Upper lobe of left lung (tissue), 4 donors: ENCODE results near the gene TNXB.
"Not testable (repeated sequence)": the region's sequence is repeated elsewhere in the genome, so short reads cannot be mapped to it uniquely, and the experiment has no call there.

Experiments used
- EP300 ChIP-seq, 4 donors: sonication (generic); formaldehyde crosslinking; IDR thresholded peaks; one replicate each; pipeline ENCODE4 v1.5.1; 2017; ENCODE audit warnings: antibody characterized with exemption in 4 of 4, control low read depth in 2 of 4
- POLR2A ChIP-seq, 4 donors: fragments of 450-650 bp; IDR thresholded peaks; one replicate each; pipeline ENCODE4 v1.5.1; 2016 to 2017; ENCODE audit warnings: antibody characterized with exemption in 4 of 4, mild to moderate bottlenecking in 2 of 4
- POLR2AphosphoS5 ChIP-seq, 2 donors: sonication (generic); formaldehyde crosslinking; IDR thresholded peaks; one replicate each; pipeline ENCODE4 v1.5.1; 2017; ENCODE audit warnings: antibody characterized with exemption in 2 of 2
- TF ChIP-seq, protein P1 (sequence below), 6 experiments: fragments of 450-650 bp in 4 of 6; fragments of 200-600 bp in 2 of 6; sonication (generic) in 2 of 6; IDR thresholded peaks; one replicate each; pipeline ENCODE4 v1.5.1; 2016 to 2019; ENCODE audit warnings: antibody characterized with exemption in 6 of 6

DNA sequence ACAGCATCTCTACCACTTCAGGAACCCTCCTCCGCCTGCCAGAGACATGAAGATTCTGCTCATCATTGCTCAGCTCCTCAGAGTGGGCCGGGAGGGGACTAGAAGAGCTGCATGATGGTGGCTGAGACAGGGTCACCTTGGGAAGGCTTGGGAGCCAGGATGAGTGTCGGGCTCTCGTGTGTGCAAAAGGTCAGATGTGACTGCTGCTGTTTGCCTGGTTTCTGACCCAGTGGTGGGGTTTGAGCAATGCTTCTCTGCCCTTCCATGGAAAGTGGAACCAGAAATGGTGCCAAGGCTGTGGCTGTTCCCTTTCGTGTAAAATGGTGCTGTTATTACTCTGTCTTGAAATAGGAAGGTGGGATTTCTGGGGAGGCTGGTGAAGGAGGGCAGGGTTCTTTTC, 95.4 kb downstream of the TNXB start:
- TF ChIP-seq, protein P1, sequence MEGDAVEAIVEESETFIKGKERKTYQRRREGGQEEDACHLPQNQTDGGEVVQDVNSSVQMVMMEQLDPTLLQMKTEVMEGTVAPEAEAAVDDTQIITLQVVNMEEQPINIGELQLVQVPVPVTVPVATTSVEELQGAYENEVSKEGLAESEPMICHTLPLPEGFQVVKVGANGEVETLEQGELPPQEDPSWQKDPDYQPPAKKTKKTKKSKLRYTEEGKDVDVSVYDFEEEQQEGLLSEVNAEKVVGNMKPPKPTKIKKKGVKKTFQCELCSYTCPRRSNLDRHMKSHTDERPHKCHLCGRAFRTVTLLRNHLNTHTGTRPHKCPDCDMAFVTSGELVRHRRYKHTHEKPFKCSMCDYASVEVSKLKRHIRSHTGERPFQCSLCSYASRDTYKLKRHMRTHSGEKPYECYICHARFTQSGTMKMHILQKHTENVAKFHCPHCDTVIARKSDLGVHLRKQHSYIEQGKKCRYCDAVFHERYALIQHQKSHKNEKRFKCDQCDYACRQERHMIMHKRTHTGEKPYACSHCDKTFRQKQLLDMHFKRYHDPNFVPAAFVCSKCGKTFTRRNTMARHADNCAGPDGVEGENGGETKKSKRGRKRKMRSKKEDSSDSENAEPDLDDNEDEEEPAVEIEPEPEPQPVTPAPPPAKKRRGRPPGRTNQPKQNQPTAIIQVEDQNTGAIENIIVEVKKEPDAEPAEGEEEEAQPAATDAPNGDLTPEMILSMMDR (IDR thresholded peaks at IDR 0.05): not testable (repeated sequence)
- TF ChIP-seq POLR2A, EP300, POLR2AphosphoS5 (IDR thresholded peaks at IDR 0.05): not testable (repeated sequence)
